22Rv1 (cell line): ENCODE data around the gene TMX4.

ENCODE experiments used
- CTCF ChIP-seq: fragments of 450-650 bp; IDR thresholded peaks from 2 replicates; pipeline ENCODE4 v1.5.1; 2017; ENCODE audit warnings: mild to moderate bottlenecking
- ZFX ChIP-seq: fragments of 450-650 bp; IDR thresholded peaks from 2 replicates; pipeline ENCODE4 v1.6.1; 2017; ENCODE audit warnings: antibody characterized with exemption, borderline replicate concordance

GRCh38 chr20:7935027-7935551 lies 84.5 kb downstream of the TMX4 start:
- TF ChIP-seq CTCF (no peak), ZFX (no peak)
